ENCODE data around the gene ITGA8.

DNA sequence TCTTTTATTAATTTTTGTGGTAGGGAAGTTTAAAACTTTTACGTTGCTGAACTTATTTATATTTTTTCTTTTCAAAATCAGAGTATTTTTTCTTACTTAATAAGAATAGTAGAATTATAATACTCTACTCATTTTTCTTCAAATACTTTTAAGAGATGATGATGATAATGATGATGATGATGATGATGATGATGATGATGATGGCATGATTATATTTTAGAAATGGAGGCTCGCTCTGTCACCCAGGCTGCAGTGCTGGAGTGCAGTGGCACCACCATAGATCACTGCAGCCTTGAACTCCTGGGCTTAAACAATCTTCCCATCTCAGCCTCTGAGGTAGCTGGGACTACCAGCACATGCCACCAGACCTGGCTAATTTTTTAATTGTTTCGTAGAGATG lies 230.3 kb downstream of the ITGA8 start:
- TF ChIP-seq, protein P1, sequence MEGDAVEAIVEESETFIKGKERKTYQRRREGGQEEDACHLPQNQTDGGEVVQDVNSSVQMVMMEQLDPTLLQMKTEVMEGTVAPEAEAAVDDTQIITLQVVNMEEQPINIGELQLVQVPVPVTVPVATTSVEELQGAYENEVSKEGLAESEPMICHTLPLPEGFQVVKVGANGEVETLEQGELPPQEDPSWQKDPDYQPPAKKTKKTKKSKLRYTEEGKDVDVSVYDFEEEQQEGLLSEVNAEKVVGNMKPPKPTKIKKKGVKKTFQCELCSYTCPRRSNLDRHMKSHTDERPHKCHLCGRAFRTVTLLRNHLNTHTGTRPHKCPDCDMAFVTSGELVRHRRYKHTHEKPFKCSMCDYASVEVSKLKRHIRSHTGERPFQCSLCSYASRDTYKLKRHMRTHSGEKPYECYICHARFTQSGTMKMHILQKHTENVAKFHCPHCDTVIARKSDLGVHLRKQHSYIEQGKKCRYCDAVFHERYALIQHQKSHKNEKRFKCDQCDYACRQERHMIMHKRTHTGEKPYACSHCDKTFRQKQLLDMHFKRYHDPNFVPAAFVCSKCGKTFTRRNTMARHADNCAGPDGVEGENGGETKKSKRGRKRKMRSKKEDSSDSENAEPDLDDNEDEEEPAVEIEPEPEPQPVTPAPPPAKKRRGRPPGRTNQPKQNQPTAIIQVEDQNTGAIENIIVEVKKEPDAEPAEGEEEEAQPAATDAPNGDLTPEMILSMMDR (IDR thresholded peaks at IDR 0.05; ENCODE audit: low read length), result no peak
- no peak for TF ChIP-seq EZH2 (IDR thresholded peaks at IDR 0.05; ENCODE audit: borderline replicate concordance, low read length)

All from OCI-LY1 (cell line).